Ishikawa (cell line): ENCODE data around the gene CAMK1.

Source experiments
- CEBPB ChIP-seq: IDR thresholded peaks from 2 replicates; pipeline ENCODE4 v1.6.1; 2012
- CREB1 ChIP-seq: IDR thresholded peaks from 2 replicates; pipeline ENCODE4 v1.6.1; 2012; ENCODE audit warnings: low read depth
- EP300 ChIP-seq: IDR thresholded peaks from 2 replicates; pipeline ENCODE4 v1.6.1; 2012; ENCODE audit warnings: borderline replicate concordance
- MAX ChIP-seq: IDR thresholded peaks from 2 replicates; pipeline ENCODE4 v1.6.1; 2012
- RAD21 ChIP-seq: IDR thresholded peaks from 2 replicates; pipeline ENCODE4 v1.6.1; 2012; ENCODE audit warnings: low read depth
- TAF1 ChIP-seq: IDR thresholded peaks from 2 replicates; pipeline ENCODE4 v1.6.1; 2012; ENCODE audit warnings: low read depth, mild to moderate bottlenecking
- TCF12 ChIP-seq: IDR thresholded peaks from 2 replicates; pipeline ENCODE4 v1.6.1; 2012; ENCODE audit warnings: low read depth
- YY1 ChIP-seq: IDR thresholded peaks from 2 replicates; pipeline ENCODE4 v1.6.1; 2012; ENCODE audit warnings: low read depth

GRCh38 chr3:9713142-9713541 lies 56.6 kb downstream of the CAMK1 start:
- TF ChIP-seq CEBPB (no peak), EP300 (no peak), YY1 (no peak), CREB1 (no peak), RAD21 (no peak), TCF12 (no peak), TAF1 (no peak), MAX (no peak)
